Measurements from ENCODE around the gene GPBP1.

The GPBP1 gene

GRCh38 chr5:57311251-57311650 is 137.4 kb downstream of the GPBP1 start:
- TF ChIP-seq CTCF (IDR thresholded peaks at IDR 0.05; ENCODE audit: insufficient read depth, low read length, poor library complexity, severe bottlenecking) (no peak), EZH2phosphoT487 (conservative IDR thresholded peaks at IDR 0.05; ENCODE audit: low read length) (no peak)
- Histone ChIP-seq H3K9me2 (replicated peaks; ENCODE audit: insufficient read depth, low read length) (no peaks in the 10 kb centered on the region), H3K9ac (ENCODE audit: low read length) (no peak overlapping the region), H3K9me3 (ENCODE audit: insufficient read depth, low read length) (peaks cover 6% of the 10 kb centered on the region; the same call in 1 of the 2 replicates), H3K79me2 (ENCODE audit: insufficient read depth, low read length) (no peaks in the 10 kb centered on the region), H3K27ac (ENCODE audit: low read depth, low read length) (no peak overlapping the region), H2AFZ (ENCODE audit: low read depth, low read length, severe bottlenecking) (no peak overlapping the region), H3K27me3 (ENCODE audit: low read length) (no peaks in the 10 kb centered on the region), H3K4me3 (ENCODE audit: insufficient read depth, low read length, poor library complexity, severe bottlenecking) (no peak overlapping the region), H3F3A (ENCODE audit: insufficient read depth) (no peaks in the 10 kb centered on the region), H3K36me3 (ENCODE audit: low read length) (no peaks in the 10 kb centered on the region), H4K20me1 (ENCODE audit: low read depth, low read length) (no peaks in the 10 kb centered on the region), H3K4me2 (ENCODE audit: low read depth, low read length, poor library complexity, severe bottlenecking) (no peak overlapping the region)

- Histone ChIP-seq H3K27ac (ENCODE audit: low read depth, low read length) (no peak overlapping the region), H3F3A (ENCODE audit: insufficient read depth) (no peaks in the 10 kb centered on the region), H3K36me3 (ENCODE audit: low read length) (no peaks in the 10 kb centered on the region), H3K9me2 (replicated peaks; ENCODE audit: insufficient read depth, low read length) (no peaks in the 10 kb centered on the region), H3K79me2 (ENCODE audit: insufficient read depth, low read length) (no peaks in the 10 kb centered on the region), H3K9ac (ENCODE audit: low read length) (no peak overlapping the region), H3K27me3 (ENCODE audit: low read length) (no peaks in the 10 kb centered on the region), H3K4me3 (ENCODE audit: insufficient read depth, low read length, poor library complexity, severe bottlenecking) (no peak overlapping the region), H2AFZ (ENCODE audit: low read depth, low read length, severe bottlenecking) (no peak overlapping the region), H3K4me2 (ENCODE audit: low read depth, low read length, poor library complexity, severe bottlenecking) (no peak overlapping the region), H4K20me1 (ENCODE audit: low read depth, low read length) (no peaks in the 10 kb centered on the region), H3K9me3 (ENCODE audit: insufficient read depth, low read length) (no peaks in the 10 kb centered on the region; the same call in 1 of the 2 replicates)
- TF ChIP-seq CTCF (IDR thresholded peaks at IDR 0.05; ENCODE audit: insufficient read depth, low read length, poor library complexity, severe bottlenecking) (no peak), EZH2phosphoT487 (conservative IDR thresholded peaks at IDR 0.05; ENCODE audit: low read length) (no peak)
Measured at GRCh38 chr5:57311921-57312735, 138.3 kb downstream of the GPBP1 start.

- Histone ChIP-seq H3K9me3 (ENCODE audit: insufficient read depth, low read length) (no peaks in the 10 kb centered on the region), H3K36me3 (ENCODE audit: low read length) (no peaks in the 10 kb centered on the region), H3K9ac (ENCODE audit: low read length) (no peak overlapping the region), H2AFZ (ENCODE audit: low read depth, low read length, severe bottlenecking) (no peak overlapping the region), H3K79me2 (ENCODE audit: insufficient read depth, low read length) (no peaks in the 10 kb centered on the region), H3K4me2 (ENCODE audit: low read depth, low read length, poor library complexity, severe bottlenecking) (no peak overlapping the region), H3K4me3 (ENCODE audit: insufficient read depth, low read length, poor library complexity, severe bottlenecking) (no peak overlapping the region), H3K27me3 (ENCODE audit: low read length) (no peaks in the 10 kb centered on the region), H3K27ac (ENCODE audit: low read depth, low read length) (no peak overlapping the region), H3K9me2 (replicated peaks; ENCODE audit: insufficient read depth, low read length) (no peaks in the 10 kb centered on the region), H4K20me1 (ENCODE audit: low read depth, low read length) (no peaks in the 10 kb centered on the region), H3F3A (ENCODE audit: insufficient read depth) (no peaks in the 10 kb centered on the region)
- TF ChIP-seq EZH2phosphoT487 (conservative IDR thresholded peaks at IDR 0.05; ENCODE audit: low read length) (no peak), CTCF (IDR thresholded peaks at IDR 0.05; ENCODE audit: insufficient read depth, low read length, poor library complexity, severe bottlenecking) (no peak)
Measured at GRCh38 chr5:57313716-57314115, 139.9 kb downstream of the GPBP1 start.
